Left ventricle myocardium inferior (tissue), 1 donor: ENCODE results near the gene FLT1. TPM values are rescaled to one million over a fixed set of nuclear protein-coding genes. Genes with fewer than 3 reads are reported as not detected.
A peak's percentile ranks its signal among the peaks of the same experiment; 100 is the strongest.

ENCODE experiments used
- DNase-seq: peaks from one replicate; pipeline ENCODE4 v3.0.0-alpha.2; 2020
- H3K27ac ChIP-seq: fragments of 200-600 bp; replicated peaks from 2 replicates; pipeline ENCODE4 v1.8.0; 2021
- H3K27me3 ChIP-seq: fragments of 200-600 bp; 2 replicates; pipeline ENCODE4 v1.8.0; 2021; ENCODE audit warnings: low read depth
- H3K36me3 ChIP-seq: fragments of 200-600 bp; 2 replicates; pipeline ENCODE4 v1.8.0; 2021
- H3K4me1 ChIP-seq: fragments of 200-600 bp; 2 replicates; pipeline ENCODE4 v1.8.0; 2021
- H3K4me3 ChIP-seq: fragments of 200-600 bp; 2 replicates; pipeline ENCODE4 v1.8.0; 2021; ENCODE audit warnings: mild to moderate bottlenecking, moderate library complexity
- H3K9me3 ChIP-seq: fragments of 200-600 bp; replicated peaks from 2 replicates; pipeline ENCODE4 v1.8.0; 2021
- intact Hi-C: fragments of 100-400 bp; cut with micrococcal nuclease; formaldehyde crosslinking; loops from one replicate; pipeline ENCODE4 v1.11.0; 2022
- total RNA-seq: library from RNA; stranded (reverse); fragmentation: NEBNext Ultra II Directional; extraction: Animal tissue kit (Norgen Biotek cat#: 25700); gene quantifications from one replicate; pipeline ENCODE4 v1.2.1, GENCODE V29; 2021
- TF ChIP-seq, protein P1 (sequence below): fragments of 200-600 bp; IDR thresholded peaks from 2 replicates; pipeline ENCODE4 v1.8.0; 2021; ENCODE audit warnings: antibody characterized with exemption, mild to moderate bottlenecking, borderline replicate concordance
- donor health status: DM: no; HTN: yes; CAD: no; lungs with severe emphysema.

FLT1 gene
- total RNA-seq, 1 donor from 2014 or later = 40.7 TPM

DNA sequence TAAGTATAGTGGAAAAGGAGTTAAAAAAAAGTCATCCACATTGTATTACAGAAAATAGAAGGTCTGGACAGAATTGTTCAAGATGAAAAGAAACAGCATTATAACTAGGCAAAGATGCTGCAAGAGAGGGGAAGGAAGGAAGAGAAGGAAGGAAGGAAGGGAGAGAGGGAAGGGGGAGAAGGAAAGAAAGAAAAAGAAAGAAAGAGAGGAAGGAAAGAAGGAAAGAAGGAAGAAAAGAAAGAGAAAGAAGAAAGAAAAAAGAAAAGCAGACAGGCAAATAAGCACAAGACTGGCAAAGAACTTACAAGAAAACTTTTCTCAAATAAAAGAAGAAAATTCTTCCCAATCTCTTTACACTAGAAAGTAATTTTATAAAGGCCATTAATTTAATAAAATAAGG, 15.1 kb upstream of the FLT1 start:
- DNase-seq = no peak
- Histone ChIP-seq H3K4me1 (peaks cover 5% of the 10 kb centered on the region), H3K27me3 (peaks cover 6% of the 10 kb centered on the region), H3K27ac (no peak overlapping the region), H3K4me3 (no peak overlapping the region), H3K9me3 (no peaks in the 10 kb centered on the region), H3K36me3 (no peaks in the 10 kb centered on the region)
- TF ChIP-seq, protein P1, sequence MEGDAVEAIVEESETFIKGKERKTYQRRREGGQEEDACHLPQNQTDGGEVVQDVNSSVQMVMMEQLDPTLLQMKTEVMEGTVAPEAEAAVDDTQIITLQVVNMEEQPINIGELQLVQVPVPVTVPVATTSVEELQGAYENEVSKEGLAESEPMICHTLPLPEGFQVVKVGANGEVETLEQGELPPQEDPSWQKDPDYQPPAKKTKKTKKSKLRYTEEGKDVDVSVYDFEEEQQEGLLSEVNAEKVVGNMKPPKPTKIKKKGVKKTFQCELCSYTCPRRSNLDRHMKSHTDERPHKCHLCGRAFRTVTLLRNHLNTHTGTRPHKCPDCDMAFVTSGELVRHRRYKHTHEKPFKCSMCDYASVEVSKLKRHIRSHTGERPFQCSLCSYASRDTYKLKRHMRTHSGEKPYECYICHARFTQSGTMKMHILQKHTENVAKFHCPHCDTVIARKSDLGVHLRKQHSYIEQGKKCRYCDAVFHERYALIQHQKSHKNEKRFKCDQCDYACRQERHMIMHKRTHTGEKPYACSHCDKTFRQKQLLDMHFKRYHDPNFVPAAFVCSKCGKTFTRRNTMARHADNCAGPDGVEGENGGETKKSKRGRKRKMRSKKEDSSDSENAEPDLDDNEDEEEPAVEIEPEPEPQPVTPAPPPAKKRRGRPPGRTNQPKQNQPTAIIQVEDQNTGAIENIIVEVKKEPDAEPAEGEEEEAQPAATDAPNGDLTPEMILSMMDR = no peak
- intact Hi-C loops = no loop called here

DNA sequence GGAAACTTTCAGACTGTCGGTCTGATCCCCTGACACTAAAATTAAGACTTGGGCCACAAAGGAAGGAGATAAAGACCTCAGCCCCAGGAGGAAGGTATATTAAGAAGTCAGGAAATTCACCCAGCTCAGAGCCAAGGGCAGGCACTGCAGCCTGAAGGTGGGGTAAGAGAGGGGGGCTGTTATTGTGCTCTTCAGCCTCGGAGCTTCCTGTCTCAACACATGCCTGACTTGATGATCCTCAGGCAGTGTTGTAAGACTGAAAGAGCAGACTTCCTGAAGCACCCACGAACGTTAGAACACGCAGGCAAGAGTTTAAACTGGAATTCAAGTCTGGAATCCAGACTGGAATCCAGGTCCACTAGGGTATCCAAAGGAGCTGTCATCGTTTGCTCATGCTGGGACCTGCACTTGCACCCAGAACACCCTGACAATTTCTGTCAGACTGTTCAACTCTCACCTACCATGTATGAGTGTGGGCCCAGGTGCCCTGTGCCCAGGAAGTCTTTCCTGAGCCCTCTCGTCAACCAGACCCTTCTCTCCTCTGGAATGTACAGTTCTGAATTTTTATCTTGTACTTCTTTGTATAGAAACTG, 10.7 kb upstream of the FLT1 start:
- peaks cover 9% of the 10 kb centered on the region for H3K27me3 ChIP-seq
- intact Hi-C loops = no loop called here
- H3K4me3 ChIP-seq = no peak overlapping the region
- peaks cover 31% of the 10 kb centered on the region for H3K4me1 ChIP-seq
- no peak for DNase-seq
- no peaks in the 10 kb centered on the region for H3K9me3 ChIP-seq
- TF ChIP-seq, protein P1 = no peak
- H3K36me3 ChIP-seq = no peaks in the 10 kb centered on the region
- peak overlapping the region; percentile 63 for H3K27ac ChIP-seq

DNA sequence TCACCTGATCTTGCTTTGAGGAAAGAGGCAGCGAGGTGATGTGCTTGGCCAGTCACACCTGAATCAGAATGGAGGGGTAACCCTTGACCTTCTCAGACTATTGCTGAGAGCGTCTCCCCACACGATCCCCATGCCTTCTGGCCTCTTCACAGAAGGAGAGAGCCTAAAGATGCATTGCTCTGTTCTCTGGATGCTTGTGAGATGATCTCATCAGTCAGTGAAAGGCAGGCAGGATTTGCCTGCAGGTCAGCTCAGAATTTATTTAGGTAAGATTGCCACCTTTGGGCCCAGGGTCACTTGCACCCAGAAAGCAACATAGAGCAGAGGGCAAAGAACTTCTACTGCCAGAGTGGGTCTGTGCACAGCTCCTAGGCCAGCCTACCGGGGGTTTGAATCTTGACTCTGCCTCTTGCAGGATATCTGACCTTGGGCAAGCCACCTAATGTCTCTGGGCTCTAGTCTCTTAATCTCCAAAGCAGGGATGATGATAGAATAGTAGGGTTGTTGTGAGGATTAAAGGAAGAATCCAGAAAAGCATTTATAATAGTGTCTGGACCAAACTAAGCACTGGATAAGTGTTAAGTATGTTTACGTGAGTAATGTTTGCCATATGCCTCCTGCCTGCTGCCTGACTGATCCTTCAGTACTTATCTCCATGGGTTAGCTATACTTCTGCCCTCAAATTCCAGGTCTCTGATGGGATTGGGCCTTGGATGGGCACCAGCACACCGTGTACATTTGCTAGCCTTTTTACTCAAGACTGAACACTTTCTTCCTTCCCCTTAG, 8.4 kb upstream of the FLT1 start:
- Histone ChIP-seq H3K4me1 (peaks cover 31% of the 10 kb centered on the region), H3K36me3 (no peaks in the 10 kb centered on the region), H3K4me3 (no peak overlapping the region), H3K27me3 (peaks cover 9% of the 10 kb centered on the region), H3K9me3 (no peaks in the 10 kb centered on the region), H3K27ac (no peak overlapping the region)
- intact Hi-C loops = no loop called here
- no peak for DNase-seq
- TF ChIP-seq, protein P1 = no peak

DNA sequence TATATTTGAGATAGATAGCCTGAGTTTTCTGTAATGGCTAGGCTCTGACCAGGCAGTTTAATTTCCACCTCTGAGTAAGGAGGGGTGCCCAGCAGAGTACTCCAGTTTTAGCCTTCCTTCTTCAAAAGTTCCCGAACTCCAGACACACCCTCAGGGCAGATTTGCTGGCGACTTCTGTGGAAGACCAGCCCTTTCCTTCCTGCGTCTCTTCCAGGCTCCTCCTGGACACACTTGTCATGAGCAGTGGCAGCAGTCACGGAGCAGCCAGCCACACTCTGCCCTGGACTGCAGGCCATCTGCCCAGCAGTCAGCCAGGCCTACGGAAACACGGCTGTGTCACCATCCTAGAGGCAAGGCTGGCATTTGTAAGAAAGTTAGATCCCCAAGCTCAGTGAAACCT, 6.6 kb upstream of the FLT1 start:
- Histone ChIP-seq H3K36me3 (no peaks in the 10 kb centered on the region), H3K9me3 (no peaks in the 10 kb centered on the region), H3K27ac (peak overlapping the region; percentile 60), H3K4me1 (peaks cover 34% of the 10 kb centered on the region), H3K27me3 (peaks cover 14% of the 10 kb centered on the region), H3K4me3 (no peak overlapping the region)
- TF ChIP-seq, protein P1 = no peak
- DNase-seq = peak; percentile 24
- intact Hi-C loops = no loop called here

DNA sequence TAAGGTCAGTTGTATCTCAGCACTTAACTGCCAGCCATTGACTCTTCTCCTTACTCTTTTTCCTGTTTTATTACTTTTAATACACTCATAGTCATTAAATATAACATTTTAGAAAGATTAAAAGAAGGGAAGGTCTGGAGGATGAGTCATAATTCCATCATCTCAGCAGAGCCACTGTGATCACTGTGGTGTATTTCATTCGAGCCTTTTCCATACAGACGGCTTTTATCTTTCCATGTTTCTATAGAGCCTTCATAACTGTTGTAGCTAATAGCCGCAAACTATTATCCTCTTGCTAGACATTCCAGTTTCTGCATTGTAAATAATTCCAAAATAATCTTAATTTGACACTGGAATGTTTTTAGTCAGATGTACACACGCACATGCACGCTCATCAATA, 4.7 kb upstream of the FLT1 start:
- Histone ChIP-seq H3K4me3 (no peak overlapping the region), H3K27me3 (peaks cover 26% of the 10 kb centered on the region), H3K27ac (no peak overlapping the region), H3K4me1 (peaks cover 45% of the 10 kb centered on the region), H3K36me3 (no peaks in the 10 kb centered on the region), H3K9me3 (no peaks in the 10 kb centered on the region)
- intact Hi-C loops = loop anchor here (10.0 kb wide), 1 partner anchor 135 kb away; no protein-coding TSS in a partner anchor
- TF ChIP-seq, protein P1 = no peak
- no peak for DNase-seq
